Transverse colon (tissue), 4 donors: Measurements from ENCODE around the gene FSCN2. TPM values are rescaled to one million over a fixed set of nuclear protein-coding genes. Genes with fewer than 3 reads are reported as not detected.

Source experiments
- DNase-seq: peaks from one replicate; pipeline ENCODE4 v3.0.0-alpha.2; 2019
- H3K27ac ChIP-seq, 4 donors: fragments of 200-600 bp; sonication (generic); 2 replicates each; pipeline ENCODE4 v1.5.1; 2016 to 2018; ENCODE audit warnings: inconsistent platforms in 4 of 4
- H3K27me3 ChIP-seq: fragments of 200-600 bp; sonication (generic); 2 replicates; pipeline ENCODE4 v1.5.1; 2017; ENCODE audit warnings: inconsistent platforms
- H3K36me3 ChIP-seq, 4 donors: fragments of 200-600 bp; sonication (generic); 2 replicates each; pipeline ENCODE4 v1.5.1; 2017 to 2019; ENCODE audit warnings: inconsistent platforms in 4 of 4
- H3K4me1 ChIP-seq, 4 donors: fragments of 200-600 bp; sonication (generic); 2 replicates each; pipeline ENCODE4 v1.5.1; 2017 to 2020; ENCODE audit warnings: inconsistent platforms in 4 of 4
- H3K4me3 ChIP-seq, 4 donors: fragments of 200-600 bp; sonication (generic); 1 replicate in 1 of 4; 2 replicates in 3 of 4; pipeline versions ENCODE4 v1.5.1 to v1.6.1; 2017 to 2019; ENCODE audit warnings: inconsistent platforms in 4 of 4
- H3K9me3 ChIP-seq, 2 donors: fragments of 200-600 bp; sonication (generic); 2 replicates each; pipeline ENCODE4 v1.5.1; 2017 to 2019; ENCODE audit warnings: inconsistent platforms in 2 of 2
- CTCF ChIP-seq, 5 experiments: fragments of 200-600 bp in 3 of 5; fragments of 450-650 bp in 2 of 5; sonication (generic) in 3 of 5; IDR thresholded peaks; 1 replicate in 2 of 5; 2 replicates in 3 of 5; pipeline ENCODE4 v1.5.1; 2016 to 2017; ENCODE audit warnings: antibody characterized with exemption in 5 of 5, inconsistent platforms in 3 of 5, mild to moderate bottlenecking in 2 of 5, moderate library complexity in 1 of 5
- EP300 ChIP-seq: sonication (generic); formaldehyde crosslinking; IDR thresholded peaks from one replicate; pipeline ENCODE4 v1.6.1; 2017; ENCODE audit warnings: antibody characterized with exemption, low read depth
- POLR2A ChIP-seq: fragments of 450-650 bp; IDR thresholded peaks from one replicate; pipeline ENCODE4 v1.6.1; 2016; ENCODE audit warnings: antibody characterized with exemption, mild to moderate bottlenecking, moderate library complexity
- POLR2AphosphoS5 ChIP-seq, 3 donors: sonication (generic); formaldehyde crosslinking; IDR thresholded peaks; one replicate each; pipeline ENCODE4 v1.6.1; 2016; ENCODE audit warnings: antibody characterized with exemption in 3 of 3
- WGBS, 2 donors: methylation state at CpG; one replicate each; pipeline ENCODE4 v1.1.5; 2018; ENCODE audit warnings: low coverage in 1 of 2; 5-methylcytosine and 5-hydroxymethylcytosine counted together
- in situ Hi-C, 4 donors: fragments of 200-750 bp; cut with MboI; loops; one replicate each; pipeline versions ENCODE4 v1.15.0 to v1.15.1; 2017; ENCODE audit warnings: low sequenced_read_pairs in 3 of 4, low pct_ligation_motif_present in 1 of 4, low pct_unique_long_range_greater_than_20kb in 1 of 4
- intact Hi-C: fragments of 100-400 bp; cut with DNase I; formaldehyde crosslinking; loops from one replicate; pipeline ENCODE4 v1.15.1; 2023; ENCODE audit warnings: low total_unique reads
- total RNA-seq, 4 donors: library from RNA; depleted of rRNA; stranded (reverse); fragments of >200 nt; gene quantifications; one replicate each; pipeline ENCODE4 v1.1.0, GENCODE V29; 2016

FSCN2 gene
- total RNA-seq, 4 donors from 2014 or later = 2.3 to 36.4 (median 17.2) TPM

DNA sequence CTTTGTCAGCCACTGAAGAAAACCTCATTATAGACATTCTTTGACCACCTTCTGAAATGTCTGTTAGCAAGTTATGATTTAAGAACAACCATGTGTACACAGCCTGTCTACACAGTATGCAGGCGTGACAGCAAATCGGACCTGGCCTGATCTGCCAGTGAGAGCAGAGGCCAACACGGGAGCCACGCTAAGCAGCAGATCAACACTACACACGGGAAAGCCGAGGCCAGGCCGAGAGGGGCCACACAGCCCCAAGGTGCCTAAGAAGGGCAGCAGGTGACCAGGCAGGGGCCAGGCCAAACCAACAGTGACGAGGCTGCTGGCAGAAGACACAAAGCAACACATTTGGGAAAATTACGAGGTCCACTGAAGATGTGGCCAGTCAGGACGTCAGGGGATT lies 40.2 kb downstream of the FSCN2 start:
- Histone ChIP-seq H3K27ac (peak overlapping the region; percentile 78 to 91 (median 84)), H3K4me1 (peaks cover 21 to 36% (median 31%) of the 10 kb centered on the region in 4 donors), H3K36me3 (peaks cover 0 to 48% (median 17%) of the 10 kb centered on the region in 4 donors), H3K4me3 (no peak overlapping the region), H3K9me3 (no peaks in the 10 kb centered on the region), H3K27me3 (no peaks in the 10 kb centered on the region)
- intact Hi-C loops = no loop called here
- WGBS, 2 donors = 88 to 91% methylated on average over 6 to 10 of the region's 10 CpGs
- in situ Hi-C loops = no loop called here
- no peak for DNase-seq
- no peak for TF ChIP-seq POLR2AphosphoS5 (IDR thresholded peaks at IDR 0.05)
- no peak for TF ChIP-seq CTCF (IDR thresholded peaks at IDR 0.05)
- TF ChIP-seq POLR2A = no peak
- TF ChIP-seq EP300 = no peak

DNA sequence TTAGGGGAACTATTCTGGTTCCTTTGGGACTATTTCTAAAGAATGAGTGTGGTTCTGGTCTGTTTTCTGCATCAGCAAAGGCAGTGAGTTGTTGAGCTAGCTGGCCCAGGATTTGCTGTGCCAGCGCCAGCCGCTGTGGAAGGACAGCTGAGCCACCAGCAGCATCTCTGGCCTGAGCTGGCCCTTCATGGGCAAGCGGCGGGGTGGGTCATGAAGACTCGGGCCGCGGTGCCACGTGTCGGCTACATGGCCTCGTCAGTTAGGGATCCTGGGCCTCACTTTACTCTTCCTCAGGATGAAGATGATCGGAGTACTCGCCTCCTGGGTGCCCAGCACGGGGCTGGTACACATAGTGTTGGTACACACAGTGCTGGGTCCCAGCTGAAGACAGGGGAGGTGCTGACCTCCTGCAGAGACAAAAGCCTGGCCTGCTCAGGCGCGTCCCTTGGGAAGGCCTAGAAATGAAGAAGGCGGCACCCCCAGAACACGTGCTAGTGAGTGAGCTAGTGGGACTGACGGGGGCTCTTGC lies 41.9 kb downstream of the FSCN2 start:
- intact Hi-C loops (no loop called here), in situ Hi-C loops (no loop called here)
- DNase-seq = no peak

DNA sequence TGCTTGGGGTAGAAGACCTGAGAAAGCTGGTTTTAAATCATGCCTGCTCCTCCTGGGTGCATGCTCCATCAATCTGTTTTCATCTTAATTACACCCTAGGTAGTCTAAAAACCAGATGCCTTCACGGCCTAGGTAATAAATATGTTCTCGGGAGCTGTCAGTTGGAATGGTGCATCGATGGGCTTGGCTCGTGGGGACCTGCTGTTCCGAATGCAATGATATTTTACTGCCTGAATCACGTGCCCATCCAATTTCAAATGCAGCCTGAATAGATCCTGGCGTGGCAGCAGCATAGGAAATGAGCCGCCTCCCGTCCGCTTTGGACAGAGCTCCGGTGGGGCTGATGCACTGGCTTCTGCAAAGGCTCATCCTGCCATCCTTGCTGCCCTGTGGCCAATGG lies 42.8 kb downstream of the FSCN2 start:
- no peak overlapping the region for H3K4me3 ChIP-seq
- H3K9me3 ChIP-seq = no peaks in the 10 kb centered on the region
- in situ Hi-C loops = no loop called here
- no peaks in the 10 kb centered on the region for H3K27me3 ChIP-seq
- peaks cover 13 to 30% (median 26%) of the 10 kb centered on the region in 4 donors for H3K4me1 ChIP-seq
- TF ChIP-seq POLR2AphosphoS5 (IDR thresholded peaks at IDR 0.05) = no peak
- TF ChIP-seq CTCF (IDR thresholded peaks at IDR 0.05) = no peak
- no peak for TF ChIP-seq EP300
- no peak for TF ChIP-seq POLR2A
- H3K27ac ChIP-seq = no peak overlapping the region
- 65 to 100% methylated on average over 1 to 11 of the region's 11 CpGs for WGBS, 2 donors
- no peak for DNase-seq
- intact Hi-C loops = no loop called here
- H3K36me3 ChIP-seq = peaks cover 0 to 28% (median 8%) of the 10 kb centered on the region in 4 donors

More for the DNA sequence above, 41.9 kb downstream of the FSCN2 start:
- Histone ChIP-seq H3K27ac (no peak overlapping the region), H3K36me3 (peaks cover 0 to 32% (median 12%) of the 10 kb centered on the region in 4 donors), H3K9me3 (no peaks in the 10 kb centered on the region), H3K4me1 (peaks cover 21 to 38% (median 32%) of the 10 kb centered on the region in 4 donors), H3K27me3 (no peaks in the 10 kb centered on the region), H3K4me3 (no peak overlapping the region)
- TF ChIP-seq POLR2A (no peak), POLR2AphosphoS5 (IDR thresholded peaks at IDR 0.05) (no peak), CTCF (IDR thresholded peaks at IDR 0.05) (no peak), EP300 (no peak)
- 93% methylated on average over 18 of the region's 18 CpGs; no CpG with 5 or more reads in 1 of the 2 donors for WGBS, 2 donors

- no peak overlapping the region for H3K27ac ChIP-seq
- 88 to 92% methylated on average over 5 to 12 of the region's 12 CpGs for WGBS, 2 donors
- TF ChIP-seq CTCF (IDR thresholded peaks at IDR 0.05) = no peak
- TF ChIP-seq POLR2AphosphoS5 (IDR thresholded peaks at IDR 0.05) = no peak
- TF ChIP-seq POLR2A = no peak
- no peak for TF ChIP-seq EP300
- H3K4me3 ChIP-seq = no peak overlapping the region
- intact Hi-C loops (no loop called here), in situ Hi-C loops (no loop called here)
- peaks cover 1 to 23% (median 11%) of the 10 kb centered on the region in 4 donors for H3K4me1 ChIP-seq
- H3K27me3 ChIP-seq = no peaks in the 10 kb centered on the region
- H3K9me3 ChIP-seq = no peaks in the 10 kb centered on the region
- DNase-seq = no peak
- peaks cover 0 to 28% (median 8%) of the 10 kb centered on the region in 4 donors for H3K36me3 ChIP-seq
These were observed 44.5 kb downstream of the FSCN2 start for GRCh38 chr17:81572563-81573168.
